Panc1 (cell line): Measurements from ENCODE around the gene ATP5PB. TPM values are rescaled to one million over a fixed set of nuclear protein-coding genes. Genes with fewer than 3 reads are reported as not detected.

Source experiments
- ATAC-seq: fragments of 200-7000 bp; cut with Tn5 transposase; 2 replicates; pipeline ENCODE4 v1.9.1; 2020; ENCODE audit warnings: mild to moderate bottlenecking, moderate library complexity
- BruUV-seq: library from RNA; stranded (reverse); fragments of 400-500 nt; replicated peaks from 2 replicates; lab custom pipeline; 2021; lab: Mats Ljungman, UMichigan
- CTCF ChIA-PET: fragments of 300-600 bp; sonication (Branson Sonifier 250); formaldehyde crosslinking; loops from one replicate; lab custom pipeline; 2022; ENCODE audit warnings: antibody characterized with exemption; lab: Charles Lee
- POLR2A ChIA-PET: fragments of 300-600 bp; sonication (Branson Sonifier 250); formaldehyde crosslinking; loops from one replicate; lab custom pipeline; 2022; ENCODE audit warnings: antibody characterized with exemption; lab: Charles Lee
- DNase-seq: peaks from one replicate; pipeline ENCODE4 v3.0.0-alpha.2; 2010; ENCODE audit warnings: low read depth, low spot score
- H3K27ac ChIP-seq: 2 replicates; pipeline ENCODE4 v1.5.1; 2011; ENCODE audit warnings: mild to moderate bottlenecking, low read length, inconsistent platforms
- H3K27me3 ChIP-seq: fragments of 200-500 bp; sonication (Bioruptor generic); 2 replicates; pipeline ENCODE4 v1.6.0; 2014; ENCODE audit warnings: low read length, inconsistent platforms; ENCODE audit not compliant: control insufficient read depth, insufficient read depth
- H3K36me3 ChIP-seq: fragments of 200-500 bp; sonication (Bioruptor generic); 2 replicates; pipeline ENCODE4 v1.5.1; 2014; ENCODE audit warnings: inconsistent platforms, mild to moderate bottlenecking, low read length, moderate library complexity; ENCODE audit not compliant: control insufficient read depth, insufficient read depth
- H3K4me1 ChIP-seq: 2 replicates; pipeline ENCODE4 v1.5.1; 2011; ENCODE audit warnings: inconsistent platforms, mild to moderate bottlenecking, low read length, moderate library complexity; ENCODE audit not compliant: control insufficient read depth, insufficient read depth
- H3K4me3 ChIP-seq, 2 experiments: 2 replicates each; pipeline ENCODE4 v1.5.1; 2011 to 2012; ENCODE audit warnings: low read depth in 2 of 2, low read length in 2 of 2, mild to moderate bottlenecking in 2 of 2, inconsistent platforms in 1 of 2, moderate library complexity in 1 of 2
- H3K9me3 ChIP-seq: fragments of 200-500 bp; sonication (Bioruptor generic); 2 replicates; pipeline ENCODE4 v1.5.1; 2014; ENCODE audit warnings: low read depth, mild to moderate bottlenecking, inconsistent platforms, low read length, moderate library complexity; ENCODE audit not compliant: control insufficient read depth, insufficient read depth
- CTCF ChIP-seq: fragments of 450-650 bp; IDR thresholded peaks from 2 replicates; pipeline ENCODE4 v1.5.1; 2017; ENCODE audit warnings: mild to moderate bottlenecking
- POLR2AphosphoS5 ChIP-seq: IDR thresholded peaks from 2 replicates; pipeline ENCODE4 v1.6.1; 2012; ENCODE audit warnings: mild to moderate bottlenecking, low read depth, low read length, moderate library complexity
- SIN3A ChIP-seq: IDR thresholded peaks from 2 replicates; pipeline ENCODE4 v1.6.1; 2012; ENCODE audit warnings: low read depth, mild to moderate bottlenecking, low read length, moderate library complexity, borderline replicate concordance; ENCODE audit not compliant: insufficient read depth
- TCF7L2 ChIP-seq: IDR thresholded peaks from 2 replicates; pipeline ENCODE4 v1.6.1; 2011; ENCODE audit warnings: mild to moderate bottlenecking, low read depth, low read length, inconsistent platforms
- in situ Hi-C: cut with HindIII; loops from 2 replicates; pipeline ENCODE4 v1.10.0; 2016; ENCODE audit warnings: low sequenced_read_pairs, low pct_unique_long_range_greater_than_20kb
- intact Hi-C: fragments of 100-400 bp; cut with micrococcal nuclease; formaldehyde crosslinking; loops from one replicate; pipeline ENCODE4 v1.10.0; 2022; ENCODE audit not compliant: unreplicated experiment
- total RNA-seq: library from RNA; stranded (reverse); gene quantifications from one replicate; pipeline ENCODE4 v1.2.1, GENCODE V29; 2021; ENCODE audit not compliant: unreplicated experiment
- TF ChIP-seq, protein P1 (sequence below), 2 experiments: IDR thresholded peaks; 2 replicates each; pipeline ENCODE4 v1.6.1; 2011 to 2012; ENCODE audit warnings: low read depth in 2 of 2, control low read depth in 1 of 2, low read length in 1 of 2, mild to moderate bottlenecking in 1 of 2, moderate library complexity in 1 of 2; ENCODE audit not compliant: insufficient read depth in 1 of 2

Gene ATP5PB
- total RNA-seq, 1 experiment from 2014 or later: 178 TPM

- in situ Hi-C loops (no loop called here), intact Hi-C loops (no loop called here)
- no peak overlapping the region for H3K27ac ChIP-seq
- no peaks in the 10 kb centered on the region for H3K27me3 ChIP-seq
- TF ChIP-seq CTCF (no peak), SIN3A (no peak), POLR2AphosphoS5 (no peak), TCF7L2 (no peak)
- TF ChIP-seq, protein P1, sequence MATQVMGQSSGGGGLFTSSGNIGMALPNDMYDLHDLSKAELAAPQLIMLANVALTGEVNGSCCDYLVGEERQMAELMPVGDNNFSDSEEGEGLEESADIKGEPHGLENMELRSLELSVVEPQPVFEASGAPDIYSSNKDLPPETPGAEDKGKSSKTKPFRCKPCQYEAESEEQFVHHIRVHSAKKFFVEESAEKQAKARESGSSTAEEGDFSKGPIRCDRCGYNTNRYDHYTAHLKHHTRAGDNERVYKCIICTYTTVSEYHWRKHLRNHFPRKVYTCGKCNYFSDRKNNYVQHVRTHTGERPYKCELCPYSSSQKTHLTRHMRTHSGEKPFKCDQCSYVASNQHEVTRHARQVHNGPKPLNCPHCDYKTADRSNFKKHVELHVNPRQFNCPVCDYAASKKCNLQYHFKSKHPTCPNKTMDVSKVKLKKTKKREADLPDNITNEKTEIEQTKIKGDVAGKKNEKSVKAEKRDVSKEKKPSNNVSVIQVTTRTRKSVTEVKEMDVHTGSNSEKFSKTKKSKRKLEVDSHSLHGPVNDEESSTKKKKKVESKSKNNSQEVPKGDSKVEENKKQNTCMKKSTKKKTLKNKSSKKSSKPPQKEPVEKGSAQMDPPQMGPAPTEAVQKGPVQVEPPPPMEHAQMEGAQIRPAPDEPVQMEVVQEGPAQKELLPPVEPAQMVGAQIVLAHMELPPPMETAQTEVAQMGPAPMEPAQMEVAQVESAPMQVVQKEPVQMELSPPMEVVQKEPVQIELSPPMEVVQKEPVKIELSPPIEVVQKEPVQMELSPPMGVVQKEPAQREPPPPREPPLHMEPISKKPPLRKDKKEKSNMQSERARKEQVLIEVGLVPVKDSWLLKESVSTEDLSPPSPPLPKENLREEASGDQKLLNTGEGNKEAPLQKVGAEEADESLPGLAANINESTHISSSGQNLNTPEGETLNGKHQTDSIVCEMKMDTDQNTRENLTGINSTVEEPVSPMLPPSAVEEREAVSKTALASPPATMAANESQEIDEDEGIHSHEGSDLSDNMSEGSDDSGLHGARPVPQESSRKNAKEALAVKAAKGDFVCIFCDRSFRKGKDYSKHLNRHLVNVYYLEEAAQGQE (IDR thresholded peaks at IDR 0.05; ENCODE audit: insufficient read depth in 1 of 2, low read depth in 2 of 2, low read length in 1 of 2): no peak
- no peaks in the 10 kb centered on the region; the same call in 1 of the 2 replicates for H3K36me3 ChIP-seq
- H3K4me3 ChIP-seq: no peak overlapping the region
- no peaks in the 10 kb centered on the region for H3K9me3 ChIP-seq
- CTCF ChIA-PET: no interaction called here
- DNase-seq (no peak), ATAC-seq (no peak)
- BruUV-seq: no TSS peak
- POLR2A ChIA-PET: no interaction called here
- H3K4me1 ChIP-seq: no peaks in the 10 kb centered on the region
Observed at GRCh38 chr1:111466480-111466879, 17.2 kb downstream of the ATP5PB start.

GRCh38 chr1:111467865-111468716 lies 18.8 kb downstream of the ATP5PB start:
- DNase-seq: no peak
- in situ Hi-C loops (no loop called here), intact Hi-C loops (no loop called here)
- TF ChIP-seq, protein P1 (IDR thresholded peaks at IDR 0.05; ENCODE audit: insufficient read depth in 1 of 2, low read depth in 2 of 2, low read length in 1 of 2): no peak
- TF ChIP-seq POLR2AphosphoS5 (no peak), TCF7L2 (no peak), SIN3A (no peak), CTCF (no peak)
- no peaks in the 10 kb centered on the region for H3K36me3 ChIP-seq
- ChIA-PET CTCF (no interaction called here), POLR2A (no interaction called here)
- no peaks in the 10 kb centered on the region for H3K9me3 ChIP-seq
- H3K4me1 ChIP-seq: no peaks in the 10 kb centered on the region
- H3K27ac ChIP-seq: no peak overlapping the region
- no peaks in the 10 kb centered on the region for H3K27me3 ChIP-seq
- H3K4me3 ChIP-seq: no peak overlapping the region
- BruUV-seq: no TSS peak
- no peak for ATAC-seq
